ENCODE results near the gene C2CD2. TPM values are rescaled to one million over a fixed set of nuclear protein-coding genes. Genes with fewer than 3 reads are reported as not detected.

Gene C2CD2
- total and polyA plus RNA-seq, 10 of the 15 experiments (the other 5 are each of a cell fraction or from before 2014, with no cell fraction given) = 2.2 to 30.9 (median 9.9) TPM

DNA sequence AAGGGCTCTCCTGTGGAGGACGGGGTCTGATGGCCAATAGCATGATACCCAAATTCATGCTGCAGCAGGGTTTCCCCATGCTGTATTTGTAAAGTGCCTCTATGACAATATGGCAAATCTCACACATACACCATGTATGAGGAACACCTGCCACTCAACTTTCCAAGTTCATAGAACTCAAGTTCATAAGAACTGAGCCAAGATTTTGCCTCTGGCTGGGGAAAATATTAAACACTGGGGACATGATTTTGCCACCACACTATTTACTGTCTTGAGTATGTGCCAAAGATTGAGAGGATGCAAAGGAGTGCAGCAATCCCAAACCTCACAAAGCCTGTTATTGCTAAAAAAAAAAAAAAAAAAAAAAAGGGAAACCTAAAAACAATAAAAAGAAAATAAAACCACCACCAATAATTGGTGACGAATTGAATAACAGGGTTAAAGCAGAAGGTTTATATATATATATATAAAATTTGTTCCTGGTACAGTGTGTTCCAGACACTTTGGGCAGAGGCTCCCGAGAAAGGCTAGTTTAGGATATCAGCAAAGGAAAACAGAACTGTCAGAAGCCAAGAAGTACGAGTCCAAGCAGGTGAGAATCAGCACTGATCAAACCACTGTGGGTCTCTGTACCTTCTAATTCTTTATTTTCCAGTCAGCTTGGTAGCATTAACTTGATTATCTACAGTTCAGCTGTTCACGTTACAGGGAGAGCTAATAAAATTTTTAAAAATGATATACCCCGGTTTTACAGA lies 32.0 kb upstream of the C2CD2 start:
- FAIRE-seq (no peak), DNase-seq (ENCODE audit: low read depth, low spot score) (no peak), ATAC-seq (no peak)
- no peaks in the 10 kb centered on the region for H3K9me3 ChIP-seq (replicated peaks; ENCODE audit: control insufficient read depth, insufficient read depth, low read length)
- no peak overlapping the region for H3K27ac ChIP-seq (ENCODE audit: control insufficient read depth, insufficient read depth)
- H3K27me3 ChIP-seq (replicated peaks in 1 of 2; ENCODE audit: control insufficient read depth in 2 of 2, insufficient read depth in 2 of 2, low read length in 1 of 2) = no peaks in the 10 kb centered on the region
- RAD21 ChIA-PET (ENCODE audit: unreplicated experiment) = no interaction called here
- SMC1A ChIA-PET (ENCODE audit: uncharacterized antibody, unreplicated experiment) = no interaction called here
- in situ Hi-C loops (cut with MboI) = no loop called here
- no peak overlapping the region for H2AFZ ChIP-seq (ENCODE audit: control insufficient read depth, low read depth, low read length)
- no peak overlapping the region for H3K9ac ChIP-seq (ENCODE audit: control insufficient read depth, insufficient read depth, low read length)
- no peak overlapping the region for H3K4me3 ChIP-seq
- H4K20me1 ChIP-seq (ENCODE audit: control insufficient read depth, insufficient read depth) = no peaks in the 10 kb centered on the region
- BruUV-seq (replicated peaks) = no TSS peak
- CTCF ChIA-PET = interaction anchor here (0.9 to 1.6 kb wide), 3 partner anchors 23 to 169 kb away, joined by 3 read pairs; no protein-coding TSS in a partner anchor
- no peaks in the 10 kb centered on the region for H3K4me1 ChIP-seq (ENCODE audit: control insufficient read depth, insufficient read depth, low read length)
- H3K79me2 ChIP-seq (ENCODE audit: control insufficient read depth, insufficient read depth, low read length) = no peaks in the 10 kb centered on the region
- H3K4me2 ChIP-seq (ENCODE audit: control insufficient read depth, insufficient read depth) = no peak overlapping the region
- 95% methylated on average over 6 of the region's 6 CpGs for WGBS (ENCODE audit: insufficient coverage, insufficient replicate concordance, low lambda C conversion rate, missing lambda C conversion rate)
- peaks cover 0 to under 1% of the 10 kb centered on the region in 2 experiments; a peak in 2 of 4 replicates for H3K36me3 ChIP-seq (ENCODE audit: control insufficient read depth in 2 of 2, insufficient read depth in 2 of 2, low read length in 1 of 2)
- intact Hi-C loops (cut with micrococcal nuclease; ENCODE audit: unreplicated experiment) = no loop called here
- POLR2A ChIA-PET = no interaction called here
- TF ChIP-seq POLR2AphosphoS5 (IDR thresholded peaks at IDR 0.05; ENCODE audit: low read length) (no peak), BACH1 (IDR thresholded peaks at IDR 0.05; ENCODE audit: borderline replicate concordance) (no peak), STAT1 (conservative IDR thresholded peaks at IDR 0.05) (no peak), KDM1A (IDR thresholded peaks at IDR 0.05; ENCODE audit: borderline replicate concordance) (no peak), ASH2L (IDR thresholded peaks at IDR 0.05; ENCODE audit: borderline replicate concordance, low read depth) (no peak), CREB1 (IDR thresholded peaks at IDR 0.05; ENCODE audit: low read depth) (no peak), IKZF2 (IDR thresholded peaks at IDR 0.05) (no peak), SMARCA5 (IDR thresholded peaks at IDR 0.05) (no peak), TAF1 (IDR thresholded peaks at IDR 0.05; ENCODE audit: borderline replicate concordance, low read depth, low read length) (no peak), RBBP5 (conservative IDR thresholded peaks at IDR 0.05) (no peak), HCFC1 (IDR thresholded peaks at IDR 0.05; ENCODE audit: low read length) (no peak)
- TF ChIP-seq, protein P1, sequence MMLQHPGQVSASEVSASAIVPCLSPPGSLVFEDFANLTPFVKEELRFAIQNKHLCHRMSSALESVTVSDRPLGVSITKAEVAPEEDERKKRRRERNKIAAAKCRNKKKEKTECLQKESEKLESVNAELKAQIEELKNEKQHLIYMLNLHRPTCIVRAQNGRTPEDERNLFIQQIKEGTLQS (IDR thresholded peaks at IDR 0.05; ENCODE audit: borderline replicate concordance, extremely low read depth, low read depth, low read length) = no peak
- TF ChIP-seq, protein P2, sequence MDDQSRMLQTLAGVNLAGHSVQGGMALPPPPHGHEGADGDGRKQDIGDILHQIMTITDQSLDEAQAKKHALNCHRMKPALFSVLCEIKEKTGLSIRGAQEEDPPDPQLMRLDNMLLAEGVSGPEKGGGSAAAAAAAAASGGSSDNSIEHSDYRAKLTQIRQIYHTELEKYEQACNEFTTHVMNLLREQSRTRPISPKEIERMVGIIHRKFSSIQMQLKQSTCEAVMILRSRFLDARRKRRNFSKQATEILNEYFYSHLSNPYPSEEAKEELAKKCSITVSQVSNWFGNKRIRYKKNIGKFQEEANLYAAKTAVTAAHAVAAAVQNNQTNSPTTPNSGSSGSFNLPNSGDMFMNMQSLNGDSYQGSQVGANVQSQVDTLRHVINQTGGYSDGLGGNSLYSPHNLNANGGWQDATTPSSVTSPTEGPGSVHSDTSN (IDR thresholded peaks at IDR 0.05; ENCODE audit: insufficient replicate concordance, low read depth, low read length) = no peak
- TF ChIP-seq, protein P3, sequence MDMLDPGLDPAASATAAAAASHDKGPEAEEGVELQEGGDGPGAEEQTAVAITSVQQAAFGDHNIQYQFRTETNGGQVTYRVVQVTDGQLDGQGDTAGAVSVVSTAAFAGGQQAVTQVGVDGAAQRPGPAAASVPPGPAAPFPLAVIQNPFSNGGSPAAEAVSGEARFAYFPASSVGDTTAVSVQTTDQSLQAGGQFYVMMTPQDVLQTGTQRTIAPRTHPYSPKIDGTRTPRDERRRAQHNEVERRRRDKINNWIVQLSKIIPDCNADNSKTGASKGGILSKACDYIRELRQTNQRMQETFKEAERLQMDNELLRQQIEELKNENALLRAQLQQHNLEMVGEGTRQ (IDR thresholded peaks at IDR 0.05; ENCODE audit: borderline replicate concordance, low read depth, low read length) = no peak
- TF ChIP-seq, protein P4, sequence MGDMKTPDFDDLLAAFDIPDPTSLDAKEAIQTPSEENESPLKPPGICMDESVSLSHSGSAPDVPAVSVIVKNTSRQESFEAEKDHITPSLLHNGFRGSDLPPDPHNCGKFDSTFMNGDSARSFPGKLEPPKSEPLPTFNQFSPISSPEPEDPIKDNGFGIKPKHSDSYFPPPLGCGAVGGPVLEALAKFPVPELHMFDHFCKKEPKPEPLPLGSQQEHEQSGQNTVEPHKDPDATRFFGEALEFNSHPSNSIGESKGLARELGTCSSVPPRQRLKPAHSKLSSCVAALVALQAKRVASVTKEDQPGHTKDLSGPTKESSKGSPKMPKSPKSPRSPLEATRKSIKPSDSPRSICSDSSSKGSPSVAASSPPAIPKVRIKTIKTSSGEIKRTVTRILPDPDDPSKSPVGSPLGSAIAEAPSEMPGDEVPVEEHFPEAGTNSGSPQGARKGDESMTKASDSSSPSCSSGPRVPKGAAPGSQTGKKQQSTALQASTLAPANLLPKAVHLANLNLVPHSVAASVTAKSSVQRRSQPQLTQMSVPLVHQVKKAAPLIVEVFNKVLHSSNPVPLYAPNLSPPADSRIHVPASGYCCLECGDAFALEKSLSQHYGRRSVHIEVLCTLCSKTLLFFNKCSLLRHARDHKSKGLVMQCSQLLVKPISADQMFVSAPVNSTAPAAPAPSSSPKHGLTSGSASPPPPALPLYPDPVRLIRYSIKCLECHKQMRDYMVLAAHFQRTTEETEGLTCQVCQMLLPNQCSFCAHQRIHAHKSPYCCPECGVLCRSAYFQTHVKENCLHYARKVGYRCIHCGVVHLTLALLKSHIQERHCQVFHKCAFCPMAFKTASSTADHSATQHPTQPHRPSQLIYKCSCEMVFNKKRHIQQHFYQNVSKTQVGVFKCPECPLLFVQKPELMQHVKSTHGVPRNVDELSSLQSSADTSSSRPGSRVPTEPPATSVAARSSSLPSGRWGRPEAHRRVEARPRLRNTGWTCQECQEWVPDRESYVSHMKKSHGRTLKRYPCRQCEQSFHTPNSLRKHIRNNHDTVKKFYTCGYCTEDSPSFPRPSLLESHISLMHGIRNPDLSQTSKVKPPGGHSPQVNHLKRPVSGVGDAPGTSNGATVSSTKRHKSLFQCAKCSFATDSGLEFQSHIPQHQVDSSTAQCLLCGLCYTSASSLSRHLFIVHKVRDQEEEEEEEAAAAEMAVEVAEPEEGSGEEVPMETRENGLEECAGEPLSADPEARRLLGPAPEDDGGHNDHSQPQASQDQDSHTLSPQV (IDR thresholded peaks at IDR 0.05) = no peak
- TF ChIP-seq, protein P5, sequence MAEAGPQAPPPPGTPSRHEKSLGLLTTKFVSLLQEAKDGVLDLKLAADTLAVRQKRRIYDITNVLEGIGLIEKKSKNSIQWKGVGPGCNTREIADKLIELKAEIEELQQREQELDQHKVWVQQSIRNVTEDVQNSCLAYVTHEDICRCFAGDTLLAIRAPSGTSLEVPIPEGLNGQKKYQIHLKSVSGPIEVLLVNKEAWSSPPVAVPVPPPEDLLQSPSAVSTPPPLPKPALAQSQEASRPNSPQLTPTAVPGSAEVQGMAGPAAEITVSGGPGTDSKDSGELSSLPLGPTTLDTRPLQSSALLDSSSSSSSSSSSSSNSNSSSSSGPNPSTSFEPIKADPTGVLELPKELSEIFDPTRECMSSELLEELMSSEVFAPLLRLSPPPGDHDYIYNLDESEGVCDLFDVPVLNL (IDR thresholded peaks at IDR 0.05; ENCODE audit: low read depth, low read length) = no peak

Data from GM12878 (cell line).